RWPE2 (cell line): ENCODE data around the gene USP48.
"Not testable (repeated sequence)": the region's sequence is repeated elsewhere in the genome, so short reads cannot be mapped to it uniquely, and the experiment has no call there.

ENCODE experiments used
- ATAC-seq: fragments of 200-7000 bp; cut with Tn5 transposase; 3 replicates; pipeline ENCODE4 v1.9.1; 2021; ENCODE audit warnings: low read depth
- DNase-seq: peaks from one replicate; pipeline ENCODE4 v3.0.0-alpha.2; 2020; ENCODE audit warnings: low spot score
- H3K27ac ChIP-seq: fragments of 450-650 bp; 2 replicates; pipeline ENCODE4 v1.5.1; 2017; ENCODE audit warnings: mild to moderate bottlenecking; ENCODE audit not compliant: poor library complexity, severe bottlenecking
- H3K27me3 ChIP-seq: fragments of 250-450 bp; sonication (Bioruptor Pico); 2 replicates; pipeline ENCODE4 v1.5.1; 2021; ENCODE audit warnings: mild to moderate bottlenecking, moderate library complexity; ENCODE audit not compliant: insufficient read depth, poor library complexity, severe bottlenecking
- H3K36me3 ChIP-seq: fragments of 250-450 bp; sonication (Bioruptor Pico); 2 replicates; pipeline ENCODE4 v1.5.1; 2020; ENCODE audit warnings: low read depth, mild to moderate bottlenecking, moderate library complexity
- H3K4me1 ChIP-seq: fragments of 250-450 bp; sonication (Bioruptor Pico); 2 replicates; pipeline ENCODE4 v1.5.1; 2021; ENCODE audit warnings: mild to moderate bottlenecking, moderate library complexity; ENCODE audit not compliant: insufficient read depth, poor library complexity, severe bottlenecking
- H3K4me3 ChIP-seq: fragments of 250-450 bp; sonication (Bioruptor Pico); 2 replicates; pipeline ENCODE4 v1.5.1; 2021; ENCODE audit warnings: mild to moderate bottlenecking, moderate library complexity; ENCODE audit not compliant: severe bottlenecking
- H3K9me3 ChIP-seq: fragments of 250-450 bp; sonication (Bioruptor Pico); 2 replicates; pipeline ENCODE4 v1.5.1; 2021; ENCODE audit warnings: mild to moderate bottlenecking, moderate library complexity; ENCODE audit not compliant: severe bottlenecking
- CTCF ChIP-seq: fragments of 450-650 bp; IDR thresholded peaks from one replicate; pipeline ENCODE4 v1.5.1; 2017; ENCODE audit warnings: mild to moderate bottlenecking, moderate library complexity; ENCODE audit not compliant: poor library complexity, severe bottlenecking

USP48 gene

GRCh38 chr1:21775550-21775914, 7.4 kb downstream of the USP48 start:
- Histone ChIP-seq H3K27me3 (no peaks in the 10 kb centered on the region), H3K4me1 (peaks cover 8% of the 10 kb centered on the region), H3K27ac (peak overlapping the region; percentile 6), H3K9me3 (no peaks in the 10 kb centered on the region), H3K36me3 (peaks cover 11% of the 10 kb centered on the region), H3K4me3 (no peak overlapping the region)
- no peak for TF ChIP-seq CTCF
- no peak for DNase-seq
- ATAC-seq: no peak

- no peak overlapping the region for H3K27ac ChIP-seq
- DNase-seq: no peak
- no peak for TF ChIP-seq CTCF
- H3K27me3 ChIP-seq: no peaks in the 10 kb centered on the region
- no peaks in the 10 kb centered on the region for H3K9me3 ChIP-seq
- H3K4me3 ChIP-seq: no peak overlapping the region
- ATAC-seq: no peak
- peaks cover 9% of the 10 kb centered on the region; the same call in 1 of the 2 replicates for H3K36me3 ChIP-seq
- H3K4me1 ChIP-seq: peaks cover 3% of the 10 kb centered on the region
Measured at GRCh38 chr1:21774835-21775549, 8.0 kb downstream of the USP48 start.

- TF ChIP-seq CTCF: no peak
- Histone ChIP-seq H3K27me3 (no peaks in the 10 kb centered on the region), H3K36me3 (0 out of 2 replicates have a peak, but pooled peaks cover 7% of the 10 kb centered on the region), H3K9me3 (no peaks in the 10 kb centered on the region), H3K4me1 (no peaks in the 10 kb centered on the region), H3K27ac (no peak overlapping the region), H3K4me3 (no peak overlapping the region)
- DNase-seq (no peak), ATAC-seq (no peak)
Measured at GRCh38 chr1:21773585-21773984, 9.4 kb downstream of the USP48 start.

GRCh38 chr1:21771672-21772071, 11.3 kb downstream of the USP48 start:
- not testable (repeated sequence) for H3K9me3 ChIP-seq, H3K4me3 ChIP-seq, H3K36me3 ChIP-seq, H3K27me3 ChIP-seq, H3K4me1 ChIP-seq, ATAC-seq, H3K27ac ChIP-seq, DNase-seq

GRCh38 chr1:21770602-21771001, 12.3 kb downstream of the USP48 start:
- not testable (repeated sequence) for DNase-seq

GRCh38 chr1:21770201-21770600, 12.7 kb downstream of the USP48 start:
- ATAC-seq (no peak), DNase-seq (no peak)
- no peaks in the 10 kb centered on the region for H3K36me3 ChIP-seq
- no peaks in the 10 kb centered on the region for H3K9me3 ChIP-seq
- no peak overlapping the region for H3K4me3 ChIP-seq
- TF ChIP-seq CTCF: no peak
- H3K4me1 ChIP-seq: peaks cover 9% of the 10 kb centered on the region
- no peaks in the 10 kb centered on the region for H3K27me3 ChIP-seq
- no peak overlapping the region for H3K27ac ChIP-seq

More at GRCh38 chr1:21770602-21771001, 12.3 kb downstream of the USP48 start:
- not testable (repeated sequence) for H3K9me3 ChIP-seq, H3K36me3 ChIP-seq, ATAC-seq, H3K4me1 ChIP-seq, H3K4me3 ChIP-seq, H3K27ac ChIP-seq, H3K27me3 ChIP-seq

GRCh38 chr1:21767106-21767505, 15.8 kb downstream of the USP48 start:
- not testable (repeated sequence) for H3K36me3 ChIP-seq, H3K4me3 ChIP-seq, H3K27ac ChIP-seq, H3K27me3 ChIP-seq, DNase-seq, H3K9me3 ChIP-seq, ATAC-seq
- H3K4me1 ChIP-seq: peaks cover 12% of the 10 kb centered on the region
